Central memory CD8-positive, alpha-beta T cell (primary cell): ENCODE results near the gene NIPBL.
"Not testable (repeated sequence)": the region's sequence is repeated elsewhere in the genome, so short reads cannot be mapped to it uniquely, and the experiment has no call there.

Source experiments
- ATAC-seq: fragments of 150-1000 bp; cut with Tn5 transposase; replicated peaks from 2 replicates; pipeline ENCODE4 v1.10.0; 2022; ENCODE audit warnings: mild to moderate bottlenecking, moderate FRiP score, moderate number of reproducible peaks; ENCODE audit not compliant: poor library complexity, severe bottlenecking; ENCODE audit errors: extremely low read depth
- DNase-seq, 2 donors: peaks; one replicate each; pipeline ENCODE4 v3.0.0; 2021; ENCODE audit warnings: low spot score in 2 of 2
- H3K27ac Mint-ChIP-seq: one replicate; pipeline ENCODE4 v1.8.0; 2022; ENCODE audit warnings: low read depth, mild to moderate bottlenecking, moderate library complexity, mixed read lengths
- H3K27me3 Mint-ChIP-seq: one replicate; pipeline ENCODE4 v1.8.0; 2022; ENCODE audit warnings: mixed read lengths
- H3K36me3 Mint-ChIP-seq: one replicate; pipeline ENCODE4 v1.8.0; 2022; ENCODE audit warnings: mild to moderate bottlenecking, moderate library complexity, mixed read lengths; ENCODE audit not compliant: insufficient read depth
- H3K4me1 Mint-ChIP-seq: one replicate; pipeline ENCODE4 v1.8.0; 2022; ENCODE audit warnings: mixed read lengths
- H3K4me3 Mint-ChIP-seq: one replicate; pipeline ENCODE4 v1.8.0; 2022; ENCODE audit warnings: mild to moderate bottlenecking, moderate library complexity, mixed read lengths
- H3K9me3 Mint-ChIP-seq: one replicate; pipeline ENCODE4 v1.8.0; 2022; ENCODE audit warnings: mixed read lengths

NIPBL gene

DNA sequence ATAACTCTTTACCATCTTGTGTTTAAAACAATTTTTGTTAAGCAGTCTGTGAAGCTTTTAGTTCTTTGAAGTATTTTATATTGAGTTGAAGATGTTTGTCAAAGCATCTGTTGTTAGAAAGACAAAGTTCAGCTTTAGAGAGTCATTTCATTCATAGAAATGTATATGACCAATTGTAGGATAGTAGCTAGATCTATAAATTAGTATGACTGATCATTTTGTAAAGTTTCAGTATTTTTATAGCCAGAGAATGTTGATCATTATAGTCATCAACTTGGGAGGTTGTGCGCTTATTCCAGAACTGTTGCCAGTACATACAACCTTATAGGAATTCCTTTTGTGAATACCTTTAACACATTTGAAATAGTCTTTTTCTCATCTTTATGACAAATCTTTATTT lies 5.2 kb downstream of the NIPBL start:
- ATAC-seq (no peak), DNase-seq (no peak)
- peak overlapping the region; percentile 75 for H3K27ac Mint-ChIP-seq
- H3K36me3 Mint-ChIP-seq, result peaks cover 13% of the 10 kb centered on the region
- H3K27me3 Mint-ChIP-seq, result no peaks in the 10 kb centered on the region
- no peaks in the 10 kb centered on the region for H3K9me3 Mint-ChIP-seq
- H3K4me1 Mint-ChIP-seq, result peaks cover 63% of the 10 kb centered on the region
- peak overlapping the region; percentile 34 for H3K4me3 Mint-ChIP-seq

DNA sequence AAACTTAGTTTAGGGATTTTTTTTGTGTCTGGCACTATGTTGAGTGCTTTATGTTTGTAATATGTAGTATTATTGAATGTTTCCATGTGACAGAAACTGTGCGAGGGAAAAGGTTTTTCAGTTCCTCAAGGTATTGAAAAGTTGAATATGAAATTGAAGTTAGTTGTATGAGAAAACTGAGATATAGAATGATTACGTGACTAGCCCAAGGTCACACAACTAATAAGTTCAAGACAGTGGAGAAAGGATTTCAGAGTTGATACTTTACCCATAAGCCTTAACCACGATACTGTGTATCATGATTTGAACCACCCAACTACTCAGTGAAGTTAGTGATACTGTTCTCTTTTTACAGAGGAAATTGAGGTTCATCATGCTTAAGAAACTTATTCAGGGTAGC lies 5.7 kb downstream of the NIPBL start:
- ATAC-seq (no peak), DNase-seq (no peak)
- H3K36me3 Mint-ChIP-seq, result peaks cover 9% of the 10 kb centered on the region
- H3K4me3 Mint-ChIP-seq, result peak overlapping the region; percentile 34
- no peaks in the 10 kb centered on the region for H3K9me3 Mint-ChIP-seq
- peaks cover 66% of the 10 kb centered on the region for H3K4me1 Mint-ChIP-seq
- peak overlapping the region; percentile 75 for H3K27ac Mint-ChIP-seq
- H3K27me3 Mint-ChIP-seq, result no peaks in the 10 kb centered on the region

DNA sequence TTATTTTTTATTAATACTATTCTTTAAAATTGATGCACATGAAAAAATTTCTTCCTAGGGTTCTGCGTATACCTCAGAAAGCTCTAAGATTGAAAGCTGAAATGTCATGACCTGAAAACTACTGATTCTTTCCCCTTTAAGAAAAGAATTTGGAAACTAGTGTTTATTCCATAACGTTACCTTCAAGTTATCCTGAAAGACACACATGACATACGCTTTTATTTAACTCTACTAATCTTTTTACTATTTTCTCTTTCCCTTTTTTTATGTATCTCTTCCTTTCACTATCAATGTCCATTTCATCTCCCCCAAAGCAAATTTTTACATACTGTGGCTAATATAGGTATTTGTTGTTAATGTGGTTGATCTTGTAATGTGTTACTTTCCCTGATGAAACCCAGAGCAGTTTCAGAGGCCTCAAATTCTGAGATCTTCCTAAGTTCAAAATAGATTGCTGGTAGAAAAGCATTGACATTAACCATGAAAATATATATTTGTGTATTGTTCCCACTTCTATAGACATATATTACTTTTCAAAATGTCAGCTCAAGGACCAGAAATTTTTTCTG lies 7.4 kb downstream of the NIPBL start:
- H3K4me1 Mint-ChIP-seq, result peaks cover 68% of the 10 kb centered on the region
- H3K27me3 Mint-ChIP-seq, result no peaks in the 10 kb centered on the region
- no peaks in the 10 kb centered on the region for H3K9me3 Mint-ChIP-seq
- H3K4me3 Mint-ChIP-seq, result no peak overlapping the region
- peak overlapping the region; percentile 38 for H3K27ac Mint-ChIP-seq
- ATAC-seq (no peak), DNase-seq (no peak)
- H3K36me3 Mint-ChIP-seq, result peaks cover 5% of the 10 kb centered on the region

DNA sequence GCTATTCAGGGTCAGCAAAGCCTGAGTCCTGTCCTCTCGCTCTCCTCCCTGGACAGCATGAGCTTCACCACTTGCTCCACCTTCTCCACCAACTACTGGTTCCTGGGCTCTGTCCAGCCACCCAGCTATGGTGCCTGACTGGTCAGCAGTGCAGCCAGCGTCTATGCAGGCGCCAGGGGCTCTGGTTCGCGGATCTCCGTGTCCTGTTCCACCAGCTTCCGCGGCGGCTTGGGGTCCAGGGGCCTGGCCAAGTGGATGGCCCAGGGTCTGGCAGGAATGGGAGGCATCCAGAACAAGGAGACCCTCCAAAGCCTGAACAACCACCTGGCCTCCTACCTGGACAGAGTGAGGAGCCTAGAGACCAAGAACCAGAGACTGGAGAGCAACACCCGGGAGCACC lies 8.6 kb downstream of the NIPBL start:
- no peaks in the 10 kb centered on the region for H3K27me3 Mint-ChIP-seq
- H3K4me3 Mint-ChIP-seq, result peak overlapping the region; percentile 25
- no peak overlapping the region for H3K27ac Mint-ChIP-seq
- H3K36me3 Mint-ChIP-seq, result peaks cover 5% of the 10 kb centered on the region
- DNase-seq (no peak), ATAC-seq (no peak)
- no peaks in the 10 kb centered on the region for H3K9me3 Mint-ChIP-seq
- peaks cover 70% of the 10 kb centered on the region for H3K4me1 Mint-ChIP-seq

DNA sequence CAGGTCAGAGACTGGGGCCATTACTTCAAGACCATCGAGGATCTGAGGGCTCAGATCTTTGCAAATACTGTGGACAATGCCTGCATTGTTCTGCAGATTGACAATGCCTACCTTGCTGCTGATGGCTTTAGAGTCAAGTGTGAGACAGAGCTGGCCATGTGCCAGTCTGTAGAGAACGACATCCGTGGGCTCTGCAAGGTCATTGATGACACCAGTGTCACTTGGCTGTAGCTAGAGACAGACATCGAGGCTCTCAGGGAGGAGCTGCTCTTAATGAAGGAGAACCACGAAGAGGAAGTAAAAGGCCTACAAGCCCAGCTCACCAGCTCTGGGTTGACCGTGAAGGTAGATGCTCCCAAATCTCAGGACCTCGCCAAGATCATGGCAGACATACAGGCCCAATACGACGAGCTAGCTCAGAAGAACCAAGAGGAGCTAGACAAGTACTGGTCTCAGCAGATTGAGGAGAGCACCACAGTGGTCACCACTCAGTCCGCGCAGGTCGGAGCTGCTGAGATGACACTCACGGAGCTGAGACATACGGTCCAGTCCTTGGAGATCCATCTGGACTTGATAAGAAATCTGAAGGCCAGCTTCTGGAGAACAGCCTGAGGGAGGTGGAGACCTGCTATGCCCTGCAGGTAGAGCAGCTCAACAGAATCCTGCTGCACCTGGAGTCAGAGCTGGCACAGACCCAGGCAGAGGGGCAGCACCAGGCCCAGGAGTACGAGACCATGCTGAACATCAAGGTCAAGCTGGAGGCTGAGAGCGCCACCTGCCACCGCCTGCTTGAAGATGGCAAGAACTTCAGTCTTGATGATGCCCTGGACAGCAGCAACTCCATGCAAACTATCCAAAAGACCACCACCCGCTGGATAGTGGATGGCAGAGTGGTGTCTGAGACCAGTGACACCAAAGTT lies 9.3 kb downstream of the NIPBL start:
- Mint-ChIP-seq H3K4me1 (peaks cover 69% of the 10 kb centered on the region), H3K27ac (no peak overlapping the region), H3K27me3 (no peaks in the 10 kb centered on the region), H3K4me3 (peak overlapping the region; percentile 25), H3K36me3 (peaks cover 5% of the 10 kb centered on the region), H3K9me3 (no peaks in the 10 kb centered on the region)
- no peak for DNase-seq
- no peak for ATAC-seq

DNA sequence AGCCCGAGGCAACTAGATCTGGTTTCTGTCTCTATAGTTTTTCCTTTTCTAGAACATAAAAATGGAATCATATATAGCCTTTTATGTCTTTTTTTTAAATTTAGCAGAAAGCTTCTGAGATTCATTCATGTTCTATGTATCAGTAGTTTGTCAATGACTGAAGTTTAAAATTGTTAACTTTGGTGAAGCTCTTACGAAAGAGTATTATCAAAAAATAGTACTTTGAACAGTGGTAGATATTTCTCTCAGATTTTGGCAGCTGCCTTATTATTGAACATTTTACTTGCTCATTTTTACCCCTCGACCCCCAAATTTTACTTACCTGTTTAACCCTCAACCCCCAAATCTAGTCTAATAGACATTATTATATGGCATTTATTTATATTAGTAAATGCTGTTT lies 10.2 kb downstream of the NIPBL start:
- Mint-ChIP-seq H3K27me3 (no peaks in the 10 kb centered on the region), H3K4me1 (peaks cover 69% of the 10 kb centered on the region), H3K4me3 (no peak overlapping the region), H3K9me3 (no peaks in the 10 kb centered on the region), H3K36me3 (peaks cover 7% of the 10 kb centered on the region), H3K27ac (no peak overlapping the region)
- no peak for DNase-seq
- ATAC-seq, result no peak

DNA sequence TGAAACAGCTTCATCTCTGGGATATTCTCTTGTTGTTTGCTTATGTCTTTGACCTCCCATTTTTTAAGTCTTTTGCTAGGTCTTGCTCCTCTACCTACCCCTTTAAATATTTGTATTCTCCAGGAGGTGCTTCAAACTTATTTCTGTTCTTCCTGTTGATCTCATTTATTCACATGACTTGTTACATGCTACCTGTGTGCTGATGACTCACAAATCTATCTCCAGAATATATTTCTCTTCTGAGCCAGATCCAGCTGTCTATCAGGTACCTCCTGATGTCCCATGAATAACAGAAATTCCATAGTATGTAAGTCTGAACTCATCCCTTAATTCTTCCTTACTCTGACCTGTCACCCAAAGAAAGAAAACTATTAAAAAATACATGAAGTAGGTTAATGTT lies 11.0 kb downstream of the NIPBL start:
- DNase-seq, result no peak
- peak overlapping the region; percentile 6 for H3K27ac Mint-ChIP-seq
- H3K4me1 Mint-ChIP-seq, result peaks cover 65% of the 10 kb centered on the region
- no peak for ATAC-seq
- peaks cover 7% of the 10 kb centered on the region for H3K36me3 Mint-ChIP-seq
- no peaks in the 10 kb centered on the region for H3K27me3 Mint-ChIP-seq
- peak overlapping the region; percentile 40 for H3K4me3 Mint-ChIP-seq
- no peaks in the 10 kb centered on the region for H3K9me3 Mint-ChIP-seq

DNA sequence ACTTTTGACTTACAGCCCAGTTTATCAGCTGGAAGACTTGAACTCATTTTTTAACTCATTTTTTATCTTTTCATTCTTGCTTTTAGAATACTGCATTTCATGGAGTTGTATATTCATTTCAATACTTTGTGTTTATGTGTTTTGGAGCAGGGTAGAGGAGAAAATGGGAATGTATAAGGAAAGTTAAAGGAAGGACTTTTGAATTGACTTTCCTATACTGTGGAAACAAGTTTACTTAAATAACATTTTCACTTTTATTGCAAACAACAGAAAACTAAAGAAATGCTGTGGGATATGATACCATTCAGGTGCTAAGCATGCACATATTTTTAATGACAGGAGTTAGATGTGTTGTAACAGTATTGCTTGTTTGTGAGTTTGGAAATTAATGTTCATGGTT lies 11.7 kb downstream of the NIPBL start:
- H3K36me3 Mint-ChIP-seq, result peaks cover 7% of the 10 kb centered on the region
- ATAC-seq, result no peak
- H3K27ac Mint-ChIP-seq, result peak overlapping the region; percentile 6
- peaks cover 66% of the 10 kb centered on the region for H3K4me1 Mint-ChIP-seq
- H3K27me3 Mint-ChIP-seq, result no peaks in the 10 kb centered on the region
- no peak overlapping the region for H3K4me3 Mint-ChIP-seq
- DNase-seq, result no peak
- H3K9me3 Mint-ChIP-seq, result no peaks in the 10 kb centered on the region

DNA sequence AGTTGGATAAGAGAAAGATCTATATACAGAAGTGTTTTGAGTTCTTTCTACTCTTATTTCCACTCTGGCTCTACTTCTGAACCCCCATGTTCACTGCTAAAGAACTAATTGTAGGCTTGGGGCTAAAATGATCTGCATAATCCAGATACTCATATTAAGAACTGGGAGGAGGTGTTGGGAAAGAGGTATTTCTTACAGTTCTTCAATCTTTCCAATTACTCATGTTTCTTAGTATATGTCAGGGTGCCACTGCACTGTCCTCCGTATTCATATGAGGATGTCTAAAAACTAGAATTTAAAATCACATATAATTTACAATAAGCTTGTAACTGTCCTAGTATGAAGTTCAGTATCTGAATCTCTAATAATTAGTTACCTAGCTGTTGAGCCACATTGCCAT lies 12.7 kb downstream of the NIPBL start:
- Mint-ChIP-seq H3K36me3 (peaks cover 7% of the 10 kb centered on the region), H3K4me1 (peaks cover 67% of the 10 kb centered on the region), H3K9me3 (no peaks in the 10 kb centered on the region), H3K27me3 (no peaks in the 10 kb centered on the region), H3K27ac (no peak overlapping the region), H3K4me3 (peak overlapping the region; percentile 27)
- no peak for ATAC-seq
- no peak for DNase-seq

DNA sequence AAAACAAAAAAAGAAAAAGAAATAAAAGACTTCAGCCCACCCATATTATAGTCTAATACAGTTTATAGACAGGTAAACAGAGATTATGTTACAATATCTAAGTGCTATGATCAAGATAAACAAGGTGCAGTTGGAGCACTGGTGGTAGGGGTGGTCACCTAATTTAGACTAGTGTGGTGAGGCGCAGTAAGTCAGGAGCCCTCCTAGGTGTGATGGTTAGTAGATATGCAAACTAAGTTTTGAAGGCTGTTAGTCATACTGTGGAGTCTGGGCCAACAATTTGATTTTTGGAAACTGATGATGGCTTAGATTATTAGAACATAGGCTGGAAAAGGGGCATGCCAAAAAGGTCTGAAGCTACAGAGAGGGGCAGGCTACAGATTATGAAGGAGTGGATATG lies 14.7 kb downstream of the NIPBL start:
- H3K9me3 Mint-ChIP-seq, result no peaks in the 10 kb centered on the region
- peaks cover 6% of the 10 kb centered on the region for H3K36me3 Mint-ChIP-seq
- DNase-seq, result no peak
- no peaks in the 10 kb centered on the region for H3K27me3 Mint-ChIP-seq
- peaks cover 72% of the 10 kb centered on the region for H3K4me1 Mint-ChIP-seq
- no peak overlapping the region for H3K27ac Mint-ChIP-seq
- no peak overlapping the region for H3K4me3 Mint-ChIP-seq
- no peak for ATAC-seq

DNA sequence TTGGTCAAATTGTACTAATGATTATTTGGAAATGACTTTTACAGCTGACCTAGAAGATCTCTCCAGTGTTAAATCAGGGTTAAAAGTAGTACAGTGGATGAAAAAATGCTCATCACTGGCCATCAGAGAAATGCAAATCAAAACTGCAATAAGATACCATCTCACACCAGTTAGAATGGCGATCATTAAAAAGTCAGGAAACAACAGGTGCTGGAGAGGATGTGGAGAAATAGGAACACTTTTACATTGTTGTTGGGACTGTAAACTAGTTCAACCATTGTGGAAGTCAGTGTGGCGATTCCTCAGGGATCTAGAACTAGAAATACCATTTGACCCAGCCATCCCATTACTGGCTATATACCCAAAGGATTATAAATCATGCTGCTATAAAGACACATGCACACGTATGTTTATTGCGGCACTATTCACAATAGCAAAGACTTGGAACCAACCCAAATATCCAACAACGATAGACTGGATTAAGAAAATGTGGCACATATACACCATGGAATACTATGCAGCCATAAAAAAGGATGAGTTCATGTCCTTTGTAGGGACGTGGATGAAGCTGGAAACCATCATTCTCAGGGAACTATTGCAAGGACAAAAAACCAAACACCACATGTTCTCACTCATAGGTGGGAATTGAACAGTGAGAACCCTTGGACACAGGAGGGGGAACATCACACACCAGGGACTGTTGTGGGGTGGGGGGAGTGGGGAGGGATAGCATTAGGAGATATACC lies 15.7 kb downstream of the NIPBL start:
- not testable (repeated sequence) for DNase-seq, H3K27ac Mint-ChIP-seq, ATAC-seq, H3K27me3 Mint-ChIP-seq, H3K36me3 Mint-ChIP-seq, H3K4me3 Mint-ChIP-seq, H3K9me3 Mint-ChIP-seq
- peaks cover 69% of the 10 kb centered on the region for H3K4me1 Mint-ChIP-seq

DNA sequence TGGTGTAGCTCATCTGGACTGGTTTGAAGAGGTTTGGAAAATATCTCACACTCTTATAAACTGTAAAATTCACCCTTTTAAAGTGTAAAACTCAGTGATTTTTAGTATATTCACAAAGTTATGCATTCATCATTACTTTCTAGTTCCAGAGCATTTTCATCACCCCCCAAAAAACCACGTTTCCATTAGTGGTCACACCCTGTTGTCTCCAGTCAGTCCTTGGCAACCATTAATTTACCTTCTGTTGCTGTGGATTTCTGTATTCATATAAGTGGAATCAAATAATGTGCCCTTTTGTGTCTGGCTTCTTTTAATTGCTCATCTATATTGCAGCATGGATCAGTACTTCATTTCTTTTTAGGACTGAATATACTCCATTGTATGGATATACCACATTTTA lies 18.4 kb downstream of the NIPBL start:
- H3K4me1 Mint-ChIP-seq, result peaks cover 70% of the 10 kb centered on the region
- H3K9me3 Mint-ChIP-seq, result no peaks in the 10 kb centered on the region
- DNase-seq, result no peak
- H3K27ac Mint-ChIP-seq, result no peak overlapping the region
- H3K36me3 Mint-ChIP-seq, result peaks cover 9% of the 10 kb centered on the region
- H3K27me3 Mint-ChIP-seq, result no peaks in the 10 kb centered on the region
- no peak for ATAC-seq
- H3K4me3 Mint-ChIP-seq, result peak overlapping the region; percentile 23
